AG09319 (cell line): Measurements from ENCODE around the gene CD163L1.

Experiments
- DNase-seq: peaks from one replicate; pipeline ENCODE4 v3.0.0-alpha.2; 2010; ENCODE audit warnings: low read depth; ENCODE audit errors: extremely low read depth
- TF ChIP-seq, protein P1 (sequence below): IDR thresholded peaks from 2 replicates; pipeline ENCODE4 v1.5.1; 2011; ENCODE audit warnings: low read depth, mild to moderate bottlenecking, inconsistent platforms, low read length, moderate library complexity

The CD163L1 gene

GRCh38 chr12:7374423-7375144 lies 69.4 kb downstream of the CD163L1 start:
- no peak for DNase-seq
- TF ChIP-seq, protein P1, sequence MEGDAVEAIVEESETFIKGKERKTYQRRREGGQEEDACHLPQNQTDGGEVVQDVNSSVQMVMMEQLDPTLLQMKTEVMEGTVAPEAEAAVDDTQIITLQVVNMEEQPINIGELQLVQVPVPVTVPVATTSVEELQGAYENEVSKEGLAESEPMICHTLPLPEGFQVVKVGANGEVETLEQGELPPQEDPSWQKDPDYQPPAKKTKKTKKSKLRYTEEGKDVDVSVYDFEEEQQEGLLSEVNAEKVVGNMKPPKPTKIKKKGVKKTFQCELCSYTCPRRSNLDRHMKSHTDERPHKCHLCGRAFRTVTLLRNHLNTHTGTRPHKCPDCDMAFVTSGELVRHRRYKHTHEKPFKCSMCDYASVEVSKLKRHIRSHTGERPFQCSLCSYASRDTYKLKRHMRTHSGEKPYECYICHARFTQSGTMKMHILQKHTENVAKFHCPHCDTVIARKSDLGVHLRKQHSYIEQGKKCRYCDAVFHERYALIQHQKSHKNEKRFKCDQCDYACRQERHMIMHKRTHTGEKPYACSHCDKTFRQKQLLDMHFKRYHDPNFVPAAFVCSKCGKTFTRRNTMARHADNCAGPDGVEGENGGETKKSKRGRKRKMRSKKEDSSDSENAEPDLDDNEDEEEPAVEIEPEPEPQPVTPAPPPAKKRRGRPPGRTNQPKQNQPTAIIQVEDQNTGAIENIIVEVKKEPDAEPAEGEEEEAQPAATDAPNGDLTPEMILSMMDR = peak; percentile 69

GRCh38 chr12:7373226-7373625 lies 70.7 kb downstream of the CD163L1 start:
- TF ChIP-seq, protein P1 = no peak
- DNase-seq = no peak

DNA sequence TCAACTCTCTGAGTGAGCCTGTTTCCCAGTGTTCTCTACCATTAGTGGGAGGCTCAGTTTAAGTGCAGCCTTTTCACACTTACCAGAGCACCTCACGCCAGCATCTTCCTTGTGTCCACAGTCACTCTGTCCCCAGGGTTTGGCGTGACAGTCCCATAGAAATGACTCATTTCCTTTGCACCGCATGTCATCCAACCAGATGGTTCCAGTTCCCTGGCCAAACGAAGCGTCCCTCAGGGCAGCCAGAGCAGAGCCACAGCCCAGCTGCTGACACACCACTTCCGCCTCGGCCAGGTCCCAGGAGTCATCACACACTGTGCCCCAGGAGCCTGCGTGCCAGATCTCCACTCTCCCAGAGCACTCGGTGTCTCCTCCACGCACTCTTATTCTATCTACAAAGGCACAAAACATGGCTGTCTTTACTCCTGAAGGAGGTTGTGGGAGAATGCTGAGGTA lies 74.7 kb downstream of the CD163L1 start:
- peak; percentile 8 for DNase-seq
- TF ChIP-seq, protein P1 = no peak

GRCh38 chr12:7362734-7363133 lies 81.2 kb downstream of the CD163L1 start:
- TF ChIP-seq, protein P1 = no peak
- DNase-seq = no peak

DNA sequence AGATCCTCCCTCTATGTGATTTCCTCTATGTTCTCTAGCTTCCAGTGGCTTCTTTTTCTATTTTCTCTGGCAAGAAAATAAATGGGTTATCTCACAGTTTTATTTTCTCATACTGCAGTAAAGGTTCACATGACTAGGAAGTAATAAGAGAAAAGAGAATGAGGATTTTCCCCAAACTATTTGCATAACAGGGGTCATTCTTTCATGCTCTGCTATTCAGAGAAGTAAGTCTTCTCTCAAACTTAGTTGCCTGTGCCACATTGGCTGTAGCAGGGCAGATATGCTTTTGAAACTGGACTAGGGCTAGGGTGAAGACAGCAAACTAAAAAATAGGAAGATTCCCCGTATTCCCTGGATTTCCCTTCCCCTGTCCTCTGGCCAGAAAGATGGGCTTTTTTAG lies 82.7 kb downstream of the CD163L1 start:
- TF ChIP-seq, protein P1 = no peak
- no peak for DNase-seq

GRCh38 chr12:7354529-7354928 lies 89.4 kb downstream of the CD163L1 start:
- DNase-seq = no peak

DNA sequence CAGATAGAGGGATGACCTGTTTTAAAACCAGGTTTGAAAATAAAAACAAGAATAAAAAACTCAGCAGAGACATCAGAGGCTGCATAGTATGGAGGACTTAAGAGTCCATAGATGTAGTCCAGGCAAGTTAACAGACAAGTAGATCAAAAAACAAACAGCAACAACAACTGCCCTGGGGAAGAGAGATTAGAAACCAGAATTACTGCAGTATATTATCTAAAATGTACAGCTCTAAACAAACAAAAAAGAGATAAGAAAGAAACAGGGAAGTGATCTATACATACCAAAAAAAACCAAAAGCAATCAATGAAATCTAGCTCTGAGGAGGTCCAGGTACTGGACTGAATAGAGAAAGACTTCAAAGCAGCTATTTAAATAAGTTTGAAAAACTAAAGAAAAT lies 91.3 kb downstream of the CD163L1 start:
- TF ChIP-seq, protein P1 = no peak
- no peak for DNase-seq

More at GRCh38 chr12:7354529-7354928, 89.4 kb downstream of the CD163L1 start:
- TF ChIP-seq, protein P1 = no peak
